CD4-positive, alpha-beta memory T cell (primary cell): Measurements from ENCODE around the gene LCE2C. TPM values are rescaled to one million over a fixed set of nuclear protein-coding genes. Genes with fewer than 3 reads are reported as not detected.
"Not testable (repeated sequence)": the region's sequence is repeated elsewhere in the genome, so short reads cannot be mapped to it uniquely, and the experiment has no call there.

ENCODE experiments used
- CTCF ChIA-PET: fragments of 350-600 bp; sonication (Branson Sonifier 250); formaldehyde crosslinking; loops from one replicate; lab custom pipeline; 2021; ENCODE audit warnings: inconsistent platforms; ENCODE audit not compliant: partially characterized antibody; lab: Charles Lee
- POLR2A ChIA-PET: fragments of 350-600 bp; sonication (Branson Sonifier 250); formaldehyde crosslinking; loops from one replicate; lab custom pipeline; 2021; ENCODE audit not compliant: partially characterized antibody; lab: Charles Lee
- DNase-seq, 5 donors: peaks; one replicate each; pipeline versions ENCODE4 v3.0.0 to v3.0.0-alpha.2; 2020 to 2022; ENCODE audit warnings: mixed read lengths in 1 of 5
- H3K27ac ChIP-seq: one replicate; pipeline ENCODE4 v1.7.0; 2013; ENCODE audit warnings: low read depth, low read length
- H3K27me3 ChIP-seq: 2 replicates; pipeline ENCODE4 v1.7.0; 2013; ENCODE audit warnings: mild to moderate bottlenecking, low read length, moderate library complexity; ENCODE audit not compliant: insufficient read depth
- H3K36me3 ChIP-seq: 2 replicates; pipeline ENCODE4 v1.7.0; 2013; ENCODE audit warnings: mild to moderate bottlenecking, low read length, moderate library complexity; ENCODE audit not compliant: insufficient read depth
- H3K4me1 ChIP-seq: 2 replicates; pipeline ENCODE4 v1.7.0; 2013; ENCODE audit warnings: mild to moderate bottlenecking, low read length, moderate library complexity; ENCODE audit not compliant: insufficient read depth
- H3K4me3 ChIP-seq, 2 donors: one replicate each; pipeline ENCODE4 v1.7.0; 2013; ENCODE audit warnings: low read length in 2 of 2, mild to moderate bottlenecking in 1 of 2
- H3K9me3 ChIP-seq, 2 donors: one replicate each; pipeline ENCODE4 v1.7.0; 2013; ENCODE audit warnings: low read length in 2 of 2, control low read depth in 1 of 2; ENCODE audit not compliant: control insufficient read depth in 1 of 2
- H3K27ac Mint-ChIP-seq, 7 donors: one replicate each; pipeline ENCODE4 v1.8.0; 2020 to 2021; ENCODE audit warnings: mixed read lengths in 7 of 7, mild to moderate bottlenecking in 6 of 7, inconsistent platforms in 3 of 7, moderate library complexity in 3 of 7
- H3K27me3 Mint-ChIP-seq, 2 donors: one replicate each; pipeline ENCODE4 v1.8.0; 2020 to 2021; ENCODE audit warnings: mixed read lengths in 2 of 2
- H3K36me3 Mint-ChIP-seq, 2 donors: one replicate each; pipeline ENCODE4 v1.8.0; 2020 to 2021; ENCODE audit warnings: mixed read lengths in 2 of 2, inconsistent platforms in 1 of 2, mild to moderate bottlenecking in 1 of 2
- H3K4me1 Mint-ChIP-seq, 4 donors: one replicate each; pipeline ENCODE4 v1.8.0; 2020 to 2021; ENCODE audit warnings: mixed read lengths in 4 of 4, mild to moderate bottlenecking in 1 of 4
- H3K4me3 Mint-ChIP-seq, 8 donors: one replicate each; pipeline ENCODE4 v1.8.0; 2020 to 2021; ENCODE audit warnings: mixed read lengths in 8 of 8, mild to moderate bottlenecking in 7 of 8, moderate library complexity in 6 of 8, inconsistent platforms in 3 of 8
- H3K9me3 Mint-ChIP-seq, 8 donors: one replicate each; pipeline ENCODE4 v1.8.0; 2020 to 2021; ENCODE audit warnings: mixed read lengths in 8 of 8, mild to moderate bottlenecking in 5 of 8, inconsistent platforms in 3 of 8, moderate library complexity in 1 of 8
- intact Hi-C: fragments of 100-400 bp; cut with micrococcal nuclease; formaldehyde crosslinking; loops from one replicate; pipeline ENCODE4 v1.15.1; 2023
- polyA plus RNA-seq, 2 donors: library from polyadenylated mRNA; unstranded; fragments of 300-500 nt; fragmentation: Illumina TruSeq; gene quantifications; one replicate each; pipeline ENCODE4 v1.2.3, GENCODE V29; 2021
- total RNA-seq, 2 experiments: library from RNA; stranded (reverse); gene quantifications; one replicate each; pipeline ENCODE4 v1.2.3, GENCODE V29; 2021

The LCE2C gene, protein sequence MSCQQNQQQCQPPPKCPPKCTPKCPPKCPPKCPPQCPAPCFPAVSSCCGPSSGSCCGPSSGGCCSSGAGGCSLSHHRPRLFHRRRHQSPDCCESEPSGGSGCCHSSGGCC
- total RNA-seq (not detected), polyA plus RNA-seq (not detected)

GRCh38 chr1:152674983-152675382 is at the start of gene LCE2C:
Gene LCE2C, plus strand, starts transcription at chr1:152675279. Its CDS starts 737 bp downstream, at chr1:152676016.
- H3K27me3 ChIP-seq, H3K9me3 ChIP-seq, H3K27ac Mint-ChIP-seq, H3K27ac ChIP-seq, CTCF ChIA-PET, H3K4me3 Mint-ChIP-seq, H3K4me1 Mint-ChIP-seq, H3K4me1 ChIP-seq, POLR2A ChIA-PET, H3K36me3 ChIP-seq, H3K36me3 Mint-ChIP-seq, H3K9me3 Mint-ChIP-seq, intact Hi-C loops, H3K4me3 ChIP-seq, DNase-seq: not testable (repeated sequence)
- peaks cover 17 to 29% of the 10 kb centered on the region in 2 donors for H3K27me3 Mint-ChIP-seq

DNA sequence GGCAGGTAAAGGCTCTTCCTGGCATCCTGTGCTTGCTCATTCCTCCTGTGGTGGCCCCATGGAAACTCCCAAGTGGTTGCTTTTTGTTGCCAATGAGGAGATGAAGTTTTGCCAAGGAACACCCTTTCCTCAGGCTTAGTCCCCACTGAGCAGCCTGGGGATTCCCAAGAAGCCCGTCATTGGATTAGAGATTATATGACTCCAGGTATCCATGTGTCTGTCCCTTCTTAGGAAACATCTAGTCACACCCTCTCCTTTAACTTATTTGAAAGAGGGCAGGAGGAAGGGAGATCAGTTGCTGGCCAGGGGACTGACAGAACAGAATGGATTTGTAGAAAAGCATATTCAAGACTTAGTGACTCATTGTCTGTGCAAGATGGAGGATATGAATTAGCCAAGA is 48.3 kb upstream of the LCE2C start:
- H3K4me3 Mint-ChIP-seq, result no peak overlapping the region
- H3K4me1 Mint-ChIP-seq, result peaks cover 0 to 4% (median 0%) of the 10 kb centered on the region in 4 donors
- Histone ChIP-seq H3K27me3 (no peaks in the 10 kb centered on the region), H3K4me3 (no peak overlapping the region), H3K36me3 (no peaks in the 10 kb centered on the region), H3K9me3 (no peaks in the 10 kb centered on the region), H3K4me1 (no peaks in the 10 kb centered on the region), H3K27ac (no peak overlapping the region)
- POLR2A ChIA-PET, result no interaction called here
- peaks cover 0 to 5% of the 10 kb centered on the region in 2 donors for H3K36me3 Mint-ChIP-seq
- H3K27ac Mint-ChIP-seq, result no peak overlapping the region
- DNase-seq, result no peak
- CTCF ChIA-PET, result no interaction called here
- peaks cover 33 to 38% of the 10 kb centered on the region in 2 donors for H3K27me3 Mint-ChIP-seq
- H3K9me3 Mint-ChIP-seq, result peaks cover 0 to 5% (median 0%) of the 10 kb centered on the region in 8 donors
- intact Hi-C loops, result no loop called here

DNA sequence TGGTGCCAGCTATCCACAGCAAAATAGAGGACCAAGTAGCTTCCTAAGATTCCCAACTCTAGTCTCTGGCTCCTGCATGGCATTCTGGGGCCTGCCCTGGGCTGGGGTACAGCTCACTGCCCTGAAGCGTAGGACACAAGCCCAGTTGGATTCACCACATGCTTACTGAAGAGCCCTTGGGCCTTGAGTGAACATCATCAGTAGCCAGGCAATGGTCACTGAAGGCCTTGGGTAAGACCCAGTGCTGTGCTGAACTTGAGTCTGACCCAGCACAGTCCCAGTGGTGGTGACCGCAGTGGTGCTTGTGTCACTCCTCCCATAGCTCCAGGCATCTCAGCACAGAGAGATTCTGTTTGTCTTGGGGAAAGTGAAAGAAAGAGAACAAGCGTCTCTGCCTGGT is 44.5 kb upstream of the LCE2C start:
- no peaks in the 10 kb centered on the region for H3K4me1 Mint-ChIP-seq
- H3K27me3 ChIP-seq, result no peaks in the 10 kb centered on the region
- peaks cover 0 to 5% of the 10 kb centered on the region in 2 donors for H3K36me3 Mint-ChIP-seq
- H3K36me3 ChIP-seq, result no peaks in the 10 kb centered on the region
- no peaks in the 10 kb centered on the region for H3K4me1 ChIP-seq
- intact Hi-C loops, result no loop called here
- no peak overlapping the region for H3K27ac ChIP-seq
- ChIA-PET CTCF (no interaction called here), POLR2A (no interaction called here)
- H3K27ac Mint-ChIP-seq, result no peak overlapping the region
- H3K27me3 Mint-ChIP-seq, result peaks cover 16 to 25% of the 10 kb centered on the region in 2 donors
- no peaks in the 10 kb centered on the region for H3K9me3 ChIP-seq
- DNase-seq, result no peak
- no peak overlapping the region for H3K4me3 ChIP-seq
- peaks cover 0 to 8% (median 0%) of the 10 kb centered on the region in 8 donors for H3K9me3 Mint-ChIP-seq
- no peak overlapping the region for H3K4me3 Mint-ChIP-seq

DNA sequence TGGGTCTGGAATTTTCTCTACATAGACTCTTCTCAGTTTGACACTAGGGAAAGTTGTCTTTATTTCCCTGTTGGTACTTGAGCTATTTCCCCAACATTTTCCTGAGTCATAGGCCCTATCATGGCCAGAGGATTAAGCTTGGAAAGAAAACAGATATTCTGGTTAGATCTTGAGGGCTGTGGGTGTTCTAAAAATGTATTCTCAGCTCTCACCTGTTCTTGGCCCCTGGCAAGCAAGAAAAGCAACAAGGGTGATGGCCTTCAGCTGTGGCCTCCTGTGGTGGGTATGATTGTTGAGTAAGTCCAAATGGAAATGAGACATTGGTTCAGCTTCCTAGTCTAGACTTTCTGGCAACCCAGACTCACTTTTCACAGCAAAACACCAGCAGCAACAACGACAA is 34.7 kb upstream of the LCE2C start:
- Mint-ChIP-seq H3K27me3 (peaks cover 4% of the 10 kb centered on the region in 2 donors), H3K27ac (no peak overlapping the region), H3K4me1 (no peaks in the 10 kb centered on the region), H3K4me3 (no peak overlapping the region), H3K9me3 (peaks cover 0 to 6% (median under 1%) of the 10 kb centered on the region in 8 donors), H3K36me3 (no peaks in the 10 kb centered on the region)
- ChIA-PET CTCF (interaction anchor here (1.0 to 1.3 kb wide), 2 partner anchors 12 to 14 kb away, joined by 3 to 7 read pairs; no protein-coding TSS in a partner anchor), POLR2A (no interaction called here)
- Histone ChIP-seq H3K36me3 (no peaks in the 10 kb centered on the region), H3K27ac (no peak overlapping the region), H3K9me3 (no peaks in the 10 kb centered on the region), H3K4me1 (no peaks in the 10 kb centered on the region), H3K4me3 (no peak overlapping the region), H3K27me3 (peaks cover 5% of the 10 kb centered on the region)
- DNase-seq, result no peak
- intact Hi-C loops, result no loop called here

GRCh38 chr1:152643945-152644344 is 31.1 kb upstream of the LCE2C start:
- CTCF ChIA-PET, result interaction anchor here (1.7 to 2.0 kb wide), 2 partner anchors 9 to 10 kb away, joined by 7 to 8 read pairs; no protein-coding TSS in a partner anchor
- no peak for DNase-seq
- Mint-ChIP-seq H3K27me3 (peaks cover 12 to 13% of the 10 kb centered on the region in 2 donors), H3K27ac (no peak overlapping the region), H3K4me3 (no peak overlapping the region), H3K4me1 (no peaks in the 10 kb centered on the region), H3K9me3 (peaks cover 0 to 3% (median under 1%) of the 10 kb centered on the region in 8 donors), H3K36me3 (no peaks in the 10 kb centered on the region)
- Histone ChIP-seq H3K36me3 (no peaks in the 10 kb centered on the region), H3K27ac (no peak overlapping the region), H3K27me3 (peaks cover 9% of the 10 kb centered on the region), H3K9me3 (no peaks in the 10 kb centered on the region), H3K4me1 (no peaks in the 10 kb centered on the region), H3K4me3 (no peak overlapping the region)
- intact Hi-C loops, result no loop called here
- POLR2A ChIA-PET, result no interaction called here

GRCh38 chr1:152645146-152645545 is 29.9 kb upstream of the LCE2C start:
- no peaks in the 10 kb centered on the region for H3K36me3 Mint-ChIP-seq

DNA sequence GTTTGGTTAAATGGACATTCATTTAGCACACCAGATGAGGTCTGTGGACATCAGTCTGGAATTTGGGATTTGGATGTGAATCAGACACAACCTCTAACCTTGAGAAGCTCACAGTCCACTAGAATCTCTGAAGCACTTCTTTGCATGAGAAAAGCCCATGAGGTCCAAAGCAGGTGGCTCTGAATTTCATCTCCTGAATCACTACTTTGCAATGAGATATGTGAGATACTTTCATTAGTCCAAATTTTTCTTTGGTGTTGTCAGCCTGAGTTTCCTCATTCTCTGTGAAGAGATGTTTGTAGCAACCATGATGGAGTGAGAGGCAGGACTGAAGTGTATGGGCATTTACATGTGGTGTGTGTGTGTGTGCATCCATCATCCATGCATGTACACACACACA is 28.4 kb upstream of the LCE2C start:
- H3K27me3 Mint-ChIP-seq, result peaks cover 15 to 16% of the 10 kb centered on the region in 2 donors
- Histone ChIP-seq H3K27ac (no peak overlapping the region), H3K4me1 (no peaks in the 10 kb centered on the region), H3K36me3 (no peaks in the 10 kb centered on the region), H3K9me3 (no peaks in the 10 kb centered on the region), H3K27me3 (peaks cover 9% of the 10 kb centered on the region), H3K4me3 (no peak overlapping the region)
- POLR2A ChIA-PET, result no interaction called here
- intact Hi-C loops, result no loop called here
- no peak overlapping the region for H3K4me3 Mint-ChIP-seq
- H3K9me3 Mint-ChIP-seq, result no peaks in the 10 kb centered on the region
- no peaks in the 10 kb centered on the region for H3K36me3 Mint-ChIP-seq
- CTCF ChIA-PET, result no interaction called here
- H3K27ac Mint-ChIP-seq, result no peak overlapping the region
- no peak for DNase-seq
- H3K4me1 Mint-ChIP-seq, result no peaks in the 10 kb centered on the region

More at GRCh38 chr1:152645146-152645545, 29.9 kb upstream of the LCE2C start:
- peaks cover 12 to 15% of the 10 kb centered on the region in 2 donors for H3K27me3 Mint-ChIP-seq
- no peaks in the 10 kb centered on the region for H3K4me1 ChIP-seq
- no peak overlapping the region for H3K27ac ChIP-seq
- no peak overlapping the region for H3K4me3 Mint-ChIP-seq
- no peak overlapping the region for H3K4me3 ChIP-seq
- intact Hi-C loops, result no loop called here
- H3K9me3 Mint-ChIP-seq, result no peaks in the 10 kb centered on the region
- no peak for DNase-seq
- POLR2A ChIA-PET, result no interaction called here
- H3K36me3 ChIP-seq, result no peaks in the 10 kb centered on the region
- CTCF ChIA-PET, result interaction anchor here (1.5 kb wide), 1 partner anchor 9 kb away, joined by 6 read pairs; no protein-coding TSS in a partner anchor
- no peak overlapping the region for H3K27ac Mint-ChIP-seq
- H3K9me3 ChIP-seq, result no peaks in the 10 kb centered on the region
- H3K4me1 Mint-ChIP-seq, result no peaks in the 10 kb centered on the region
- H3K27me3 ChIP-seq, result peaks cover 9% of the 10 kb centered on the region
